H1 (cell line): ENCODE measurements around the gene HSF2. TPM values are rescaled to one million over a fixed set of nuclear protein-coding genes. Genes with fewer than 3 reads are reported as not detected.

ENCODE experiments used
- polyA plus RNA-seq, 7 experiments: library from polyadenylated mRNA; depleted of rRNA in 3 of 7; stranded (reverse) in 5 of 7; unstranded in 2 of 7; fragments of >200 nt in 5 of 7; fragments of 200-250 nt in 2 of 7; gene quantifications; 1 replicate in 5 of 7; 2 replicates in 1 of 7; 4 replicates in 1 of 7; pipeline versions ENCODE4 v1.2.1 to v1.2.3, GENCODE V29; 2011 to 2013; ENCODE audit warnings: missing spikeins in 2 of 7, mixed read lengths in 2 of 7
- total RNA-seq: library from RNA; stranded (reverse); fragmentation: NEBNext Ultra II Directional; extraction: Animal tissue kit (Norgen Biotek cat#: 25700); gene quantifications from 2 replicates; pipeline ENCODE4 v1.2.1, GENCODE V29; 2021
- TF ChIP-seq, protein P1 (sequence below): fragments of 300-600 bp; sonication (generic); IDR thresholded peaks from 2 replicates; pipeline ENCODE4 v1.7.1; 2012; ENCODE audit warnings: low read length, moderate library complexity, mild to moderate bottlenecking, inconsistent platforms; ENCODE audit not compliant: insufficient replicate concordance

HSF2 gene
- total and polyA plus RNA-seq, 2 of the 8 experiments (the other 6 are each of a cell fraction or from before 2014, with no cell fraction given): 16.3 to 18.3 TPM

DNA sequence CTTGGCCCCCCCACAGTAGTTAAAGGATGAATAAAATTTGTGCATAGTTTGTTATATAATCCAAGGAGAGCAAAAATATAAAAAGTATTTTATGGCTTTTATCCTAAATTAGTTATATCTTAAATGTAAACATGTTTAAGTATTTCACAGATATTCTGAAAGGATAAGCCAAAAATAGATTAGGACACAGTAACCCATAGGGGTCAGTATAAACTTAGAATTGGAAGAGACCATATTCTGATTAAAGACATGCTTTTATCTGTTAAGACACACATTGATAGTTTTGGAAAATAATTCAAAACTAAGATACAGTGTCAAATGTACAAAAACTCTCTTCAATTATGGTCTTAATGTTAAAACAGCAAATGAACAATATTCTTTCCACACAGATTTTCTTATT, 76.7 kb downstream of the HSF2 start (continued):
- TF ChIP-seq, protein P1, sequence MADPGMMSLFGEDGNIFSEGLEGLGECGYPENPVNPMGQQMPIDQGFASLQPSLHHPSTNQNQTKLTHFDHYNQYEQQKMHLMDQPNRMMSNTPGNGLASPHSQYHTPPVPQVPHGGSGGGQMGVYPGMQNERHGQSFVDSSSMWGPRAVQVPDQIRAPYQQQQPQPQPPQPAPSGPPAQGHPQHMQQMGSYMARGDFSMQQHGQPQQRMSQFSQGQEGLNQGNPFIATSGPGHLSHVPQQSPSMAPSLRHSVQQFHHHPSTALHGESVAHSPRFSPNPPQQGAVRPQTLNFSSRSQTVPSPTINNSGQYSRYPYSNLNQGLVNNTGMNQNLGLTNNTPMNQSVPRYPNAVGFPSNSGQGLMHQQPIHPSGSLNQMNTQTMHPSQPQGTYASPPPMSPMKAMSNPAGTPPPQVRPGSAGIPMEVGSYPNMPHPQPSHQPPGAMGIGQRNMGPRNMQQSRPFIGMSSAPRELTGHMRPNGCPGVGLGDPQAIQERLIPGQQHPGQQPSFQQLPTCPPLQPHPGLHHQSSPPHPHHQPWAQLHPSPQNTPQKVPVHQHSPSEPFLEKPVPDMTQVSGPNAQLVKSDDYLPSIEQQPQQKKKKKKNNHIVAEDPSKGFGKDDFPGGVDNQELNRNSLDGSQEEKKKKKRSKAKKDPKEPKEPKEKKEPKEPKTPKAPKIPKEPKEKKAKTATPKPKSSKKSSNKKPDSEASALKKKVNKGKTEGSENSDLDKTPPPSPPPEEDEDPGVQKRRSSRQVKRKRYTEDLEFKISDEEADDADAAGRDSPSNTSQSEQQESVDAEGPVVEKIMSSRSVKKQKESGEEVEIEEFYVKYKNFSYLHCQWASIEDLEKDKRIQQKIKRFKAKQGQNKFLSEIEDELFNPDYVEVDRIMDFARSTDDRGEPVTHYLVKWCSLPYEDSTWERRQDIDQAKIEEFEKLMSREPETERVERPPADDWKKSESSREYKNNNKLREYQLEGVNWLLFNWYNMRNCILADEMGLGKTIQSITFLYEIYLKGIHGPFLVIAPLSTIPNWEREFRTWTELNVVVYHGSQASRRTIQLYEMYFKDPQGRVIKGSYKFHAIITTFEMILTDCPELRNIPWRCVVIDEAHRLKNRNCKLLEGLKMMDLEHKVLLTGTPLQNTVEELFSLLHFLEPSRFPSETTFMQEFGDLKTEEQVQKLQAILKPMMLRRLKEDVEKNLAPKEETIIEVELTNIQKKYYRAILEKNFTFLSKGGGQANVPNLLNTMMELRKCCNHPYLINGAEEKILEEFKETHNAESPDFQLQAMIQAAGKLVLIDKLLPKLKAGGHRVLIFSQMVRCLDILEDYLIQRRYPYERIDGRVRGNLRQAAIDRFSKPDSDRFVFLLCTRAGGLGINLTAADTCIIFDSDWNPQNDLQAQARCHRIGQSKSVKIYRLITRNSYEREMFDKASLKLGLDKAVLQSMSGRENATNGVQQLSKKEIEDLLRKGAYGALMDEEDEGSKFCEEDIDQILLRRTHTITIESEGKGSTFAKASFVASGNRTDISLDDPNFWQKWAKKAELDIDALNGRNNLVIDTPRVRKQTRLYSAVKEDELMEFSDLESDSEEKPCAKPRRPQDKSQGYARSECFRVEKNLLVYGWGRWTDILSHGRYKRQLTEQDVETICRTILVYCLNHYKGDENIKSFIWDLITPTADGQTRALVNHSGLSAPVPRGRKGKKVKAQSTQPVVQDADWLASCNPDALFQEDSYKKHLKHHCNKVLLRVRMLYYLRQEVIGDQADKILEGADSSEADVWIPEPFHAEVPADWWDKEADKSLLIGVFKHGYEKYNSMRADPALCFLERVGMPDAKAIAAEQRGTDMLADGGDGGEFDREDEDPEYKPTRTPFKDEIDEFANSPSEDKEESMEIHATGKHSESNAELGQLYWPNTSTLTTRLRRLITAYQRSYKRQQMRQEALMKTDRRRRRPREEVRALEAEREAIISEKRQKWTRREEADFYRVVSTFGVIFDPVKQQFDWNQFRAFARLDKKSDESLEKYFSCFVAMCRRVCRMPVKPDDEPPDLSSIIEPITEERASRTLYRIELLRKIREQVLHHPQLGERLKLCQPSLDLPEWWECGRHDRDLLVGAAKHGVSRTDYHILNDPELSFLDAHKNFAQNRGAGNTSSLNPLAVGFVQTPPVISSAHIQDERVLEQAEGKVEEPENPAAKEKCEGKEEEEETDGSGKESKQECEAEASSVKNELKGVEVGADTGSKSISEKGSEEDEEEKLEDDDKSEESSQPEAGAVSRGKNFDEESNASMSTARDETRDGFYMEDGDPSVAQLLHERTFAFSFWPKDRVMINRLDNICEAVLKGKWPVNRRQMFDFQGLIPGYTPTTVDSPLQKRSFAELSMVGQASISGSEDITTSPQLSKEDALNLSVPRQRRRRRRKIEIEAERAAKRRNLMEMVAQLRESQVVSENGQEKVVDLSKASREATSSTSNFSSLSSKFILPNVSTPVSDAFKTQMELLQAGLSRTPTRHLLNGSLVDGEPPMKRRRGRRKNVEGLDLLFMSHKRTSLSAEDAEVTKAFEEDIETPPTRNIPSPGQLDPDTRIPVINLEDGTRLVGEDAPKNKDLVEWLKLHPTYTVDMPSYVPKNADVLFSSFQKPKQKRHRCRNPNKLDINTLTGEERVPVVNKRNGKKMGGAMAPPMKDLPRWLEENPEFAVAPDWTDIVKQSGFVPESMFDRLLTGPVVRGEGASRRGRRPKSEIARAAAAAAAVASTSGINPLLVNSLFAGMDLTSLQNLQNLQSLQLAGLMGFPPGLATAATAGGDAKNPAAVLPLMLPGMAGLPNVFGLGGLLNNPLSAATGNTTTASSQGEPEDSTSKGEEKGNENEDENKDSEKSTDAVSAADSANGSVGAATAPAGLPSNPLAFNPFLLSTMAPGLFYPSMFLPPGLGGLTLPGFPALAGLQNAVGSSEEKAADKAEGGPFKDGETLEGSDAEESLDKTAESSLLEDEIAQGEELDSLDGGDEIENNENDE: no peak
